GM12864 (cell line): Measurements from ENCODE around the gene DAB2IP.

ENCODE experiments used
- DNase-seq: peaks from one replicate; pipeline ENCODE4 v3.0.0-alpha.2; 2011; ENCODE audit warnings: low read depth
- H3K4me3 ChIP-seq: 2 replicates; pipeline ENCODE4 v1.5.1; 2011; ENCODE audit warnings: mild to moderate bottlenecking, low read depth, low read length, control low read depth
- CTCF ChIP-seq: IDR thresholded peaks from 2 replicates; pipeline ENCODE4 v1.5.1; 2011; ENCODE audit warnings: low read depth, mild to moderate bottlenecking, moderate library complexity, low read length, control low read depth, inconsistent platforms; ENCODE audit errors: missing control alignments

Gene DAB2IP

GRCh38 chr9:121808781-121809180 lies 157.3 kb downstream of the DAB2IP start:
- H3K4me3 ChIP-seq = no peak overlapping the region
- no peak for DNase-seq
- TF ChIP-seq CTCF = no peak

DNA sequence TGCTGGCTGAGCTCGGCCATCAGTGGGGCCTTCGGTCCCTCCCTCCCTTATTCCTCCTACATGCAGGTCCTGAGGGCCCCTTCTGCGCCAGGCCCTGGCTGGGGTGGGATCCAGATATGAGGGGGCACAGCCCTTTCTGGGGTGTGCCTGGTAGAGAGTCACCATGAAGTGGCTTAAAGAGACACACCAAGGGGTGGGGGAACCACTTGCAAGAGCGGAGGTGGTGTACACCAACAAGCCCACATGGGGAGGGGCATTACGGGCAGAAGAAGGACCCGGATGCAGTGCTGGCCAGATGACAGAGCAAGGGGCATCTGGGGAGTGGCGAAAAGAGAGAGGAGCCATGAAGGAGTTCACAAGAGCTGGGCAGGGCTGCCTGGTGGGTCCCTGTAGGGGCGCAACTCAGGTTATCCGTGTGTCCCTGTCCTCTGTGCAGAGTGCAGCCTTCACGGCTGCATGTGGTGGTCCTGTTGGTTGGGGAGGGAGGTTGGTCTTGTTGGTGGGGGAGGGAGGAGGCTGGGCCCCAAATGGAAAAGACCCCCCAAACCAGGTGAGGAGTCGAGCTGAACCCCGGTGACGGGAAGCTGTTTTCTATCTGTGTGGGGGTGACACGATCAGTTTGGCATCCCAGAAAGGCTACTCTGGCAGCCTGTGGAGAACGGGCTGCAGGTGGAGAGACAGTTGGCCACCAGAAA lies 158.1 kb downstream of the DAB2IP start:
- DNase-seq = no peak
- no peak for TF ChIP-seq CTCF
- H3K4me3 ChIP-seq = no peak overlapping the region

DNA sequence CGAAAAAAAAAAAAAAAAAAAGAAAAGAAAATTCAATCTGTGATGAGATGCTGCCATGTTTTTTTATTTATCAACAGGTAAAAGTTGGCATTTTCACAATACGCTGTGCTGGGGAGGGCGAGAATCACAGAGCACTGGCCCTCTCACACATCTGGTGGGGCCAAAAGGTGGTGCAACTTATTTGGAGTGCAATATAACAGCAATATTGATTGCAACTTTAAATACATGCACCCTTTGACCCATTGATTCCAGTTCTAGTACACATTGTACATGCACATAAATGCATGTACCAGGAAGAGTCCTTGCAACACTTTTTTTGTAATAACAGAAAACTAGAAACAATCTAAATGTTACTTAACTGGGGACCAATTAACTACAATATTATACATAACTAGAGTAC lies 159.1 kb downstream of the DAB2IP start:
- no peak overlapping the region for H3K4me3 ChIP-seq
- DNase-seq = no peak
- no peak for TF ChIP-seq CTCF

DNA sequence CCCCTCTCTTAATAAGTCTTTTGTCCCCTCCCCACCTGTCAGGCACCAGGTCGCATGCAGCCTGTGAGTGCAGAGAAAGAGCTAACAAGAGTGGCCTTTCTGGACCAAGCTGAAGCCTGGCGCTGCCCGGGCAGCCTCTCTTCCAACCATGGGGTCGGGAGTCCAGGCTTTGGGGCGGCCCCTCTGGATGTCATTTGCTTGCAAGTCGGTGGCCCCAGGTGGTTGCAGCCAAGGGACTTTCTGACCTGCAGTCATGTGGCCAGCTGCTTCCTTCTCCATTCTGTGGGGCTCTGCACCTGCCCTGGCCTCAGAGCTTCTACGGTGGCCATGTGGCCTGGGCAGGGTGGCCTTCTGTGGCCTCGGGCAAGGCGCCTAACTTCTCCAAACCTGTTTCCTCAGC lies 159.7 kb downstream of the DAB2IP start:
- no peak overlapping the region for H3K4me3 ChIP-seq
- TF ChIP-seq CTCF = no peak
- DNase-seq = no peak

DNA sequence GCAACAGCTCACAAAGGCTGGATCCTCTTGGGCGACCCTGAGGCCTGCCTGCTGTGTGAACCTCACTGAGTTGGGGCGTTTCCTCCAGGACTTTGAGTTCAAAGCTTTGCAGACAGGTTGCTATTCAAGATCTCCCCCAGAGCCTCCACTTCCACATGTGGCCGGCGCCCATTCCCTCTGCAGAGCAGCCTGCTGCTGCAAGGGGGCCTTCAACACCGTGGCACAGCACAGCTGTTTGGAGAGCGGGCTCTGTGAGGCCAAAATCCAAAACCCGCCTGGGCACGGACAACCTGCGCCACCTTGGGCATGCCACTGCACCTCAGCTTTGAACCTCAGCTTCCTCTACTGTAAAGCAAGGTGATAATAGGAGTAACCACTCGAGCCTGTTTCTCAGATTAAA lies 160.3 kb downstream of the DAB2IP start:
- DNase-seq = no peak
- no peak overlapping the region for H3K4me3 ChIP-seq
- no peak for TF ChIP-seq CTCF

DNA sequence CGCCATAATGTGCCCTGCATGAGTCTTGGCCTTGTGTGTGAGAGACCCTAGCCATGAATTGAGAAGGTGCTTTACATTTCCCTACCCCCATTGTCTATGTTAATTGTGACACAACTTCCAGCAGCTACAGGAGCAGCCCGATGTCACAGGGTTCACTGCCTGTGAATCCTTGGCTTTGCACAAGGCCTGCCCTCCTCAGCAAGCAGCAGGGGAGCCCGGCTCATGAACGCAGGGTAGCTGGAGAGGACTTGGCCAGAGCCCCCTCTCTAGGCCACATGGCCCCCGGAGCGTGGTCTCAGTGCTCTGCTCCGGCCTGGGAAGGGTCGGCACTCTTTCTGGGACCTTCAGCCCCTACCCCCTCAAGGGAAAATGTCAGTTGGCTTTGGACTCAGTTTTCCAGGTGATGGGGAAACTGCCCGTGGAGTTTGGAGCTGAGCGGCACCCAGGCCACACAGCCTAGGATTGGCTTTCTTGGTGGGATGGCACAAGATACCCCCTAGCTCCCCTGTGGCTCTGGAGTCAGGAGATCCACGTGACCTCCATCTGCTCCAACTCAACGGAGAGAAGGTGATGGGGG lies 160.8 kb downstream of the DAB2IP start:
- no peak overlapping the region for H3K4me3 ChIP-seq
- no peak for TF ChIP-seq CTCF
- DNase-seq = no peak
